HG03280 (cell line): ENCODE measurements around the gene IFT80.
"Not testable (repeated sequence)": the region's sequence is repeated elsewhere in the genome, so short reads cannot be mapped to it uniquely, and the experiment has no call there.

ENCODE experiments used
- ATAC-seq: cut with Tn5 transposase; IDR thresholded peaks from one replicate; pipeline ENCODE4 v1.9.1; 2021; ENCODE audit warnings: mild to moderate bottlenecking, moderate library complexity; ENCODE audit not compliant: unreplicated experiment

The IFT80 gene

DNA sequence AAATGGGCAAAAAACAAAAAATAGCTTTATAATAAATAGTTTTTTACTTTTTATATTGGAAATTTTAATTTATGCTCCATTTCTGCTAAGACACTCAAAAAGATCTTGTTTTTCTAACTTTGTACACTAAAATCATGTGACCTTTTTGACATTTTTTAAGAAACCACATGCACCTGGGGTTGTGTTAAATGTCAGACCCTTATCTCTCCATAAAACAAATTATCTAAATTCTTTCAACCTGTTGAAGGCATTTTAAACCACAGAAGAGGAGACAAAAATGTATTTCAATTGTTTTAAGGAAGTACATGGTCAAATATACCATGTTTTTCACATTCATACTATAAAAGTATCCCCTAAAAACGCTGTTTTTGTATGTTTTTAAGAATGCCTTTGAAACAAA lies 29.2 kb downstream of the IFT80 start:
- ATAC-seq: no peak

DNA sequence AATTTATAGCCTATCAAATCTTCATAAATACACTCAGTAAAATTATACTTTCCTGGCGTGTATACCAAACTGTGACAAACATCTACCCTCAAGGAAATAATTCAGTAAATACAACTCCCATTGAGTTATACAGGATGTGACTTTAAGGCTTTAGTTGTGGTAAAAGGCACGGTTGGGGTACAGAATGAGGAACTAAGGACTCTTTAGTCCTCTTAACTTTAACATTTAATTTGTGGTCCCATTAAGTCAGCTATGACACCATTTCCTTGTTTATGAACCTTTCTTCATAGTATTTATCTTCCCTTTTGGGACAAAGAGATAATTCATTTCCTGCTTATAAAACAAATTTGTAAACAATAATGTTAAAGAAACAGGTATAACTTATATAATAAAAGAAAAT lies 30.2 kb downstream of the IFT80 start:
- ATAC-seq: no peak

DNA sequence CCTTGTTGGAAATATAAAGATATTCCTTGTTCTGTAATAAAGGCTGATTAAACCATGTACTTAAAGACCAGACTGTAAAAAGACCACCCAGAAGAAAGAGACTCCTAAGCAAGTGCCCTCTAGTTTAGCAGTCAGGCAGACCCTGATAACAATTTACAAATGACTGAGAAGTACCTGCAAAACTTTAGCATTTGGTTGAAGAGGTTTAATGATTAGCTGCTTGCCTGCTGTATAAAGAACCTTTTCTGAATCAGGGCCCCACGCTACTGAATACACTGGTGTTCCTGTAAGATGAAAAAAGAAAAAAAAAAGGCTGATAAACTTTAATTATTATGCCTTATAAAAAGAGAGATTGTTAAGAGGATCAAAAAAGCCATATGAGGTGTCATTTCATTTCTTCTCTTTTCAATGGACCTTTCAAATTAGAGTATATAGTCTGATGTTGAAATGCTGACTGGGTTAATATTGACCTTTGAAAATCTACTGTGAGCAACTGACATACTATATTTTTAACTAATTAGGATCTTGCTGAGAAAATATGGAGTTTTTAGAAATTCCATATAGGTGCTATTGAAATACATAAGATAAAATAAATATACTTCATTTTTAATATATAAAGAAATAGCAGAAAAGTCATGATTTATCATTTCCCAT lies 33.0 kb downstream of the IFT80 start:
- ATAC-seq: no peak

DNA sequence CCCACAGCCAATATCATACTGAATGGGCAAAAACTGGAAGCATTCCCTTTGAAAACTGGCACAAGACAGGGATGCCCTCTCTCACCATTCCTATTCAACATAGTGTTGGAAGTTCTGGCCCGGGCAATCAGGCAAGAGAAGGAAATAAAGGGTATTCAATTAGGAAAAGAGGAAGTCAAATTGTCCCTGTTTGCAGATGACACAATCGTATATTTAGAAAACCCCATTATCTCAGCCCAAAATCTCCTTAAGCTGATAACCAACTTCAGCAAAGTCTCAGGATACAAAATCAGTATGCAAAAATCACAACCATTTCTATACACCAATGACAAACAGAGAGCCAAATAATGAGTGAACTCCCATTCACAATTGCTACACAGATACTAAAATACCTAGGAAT lies 36.1 kb downstream of the IFT80 start:
- ATAC-seq: not testable (repeated sequence)

- ATAC-seq: no peak
Observed at GRCh38 chr3:160355826-160356225, 43.2 kb downstream of the IFT80 start.

DNA sequence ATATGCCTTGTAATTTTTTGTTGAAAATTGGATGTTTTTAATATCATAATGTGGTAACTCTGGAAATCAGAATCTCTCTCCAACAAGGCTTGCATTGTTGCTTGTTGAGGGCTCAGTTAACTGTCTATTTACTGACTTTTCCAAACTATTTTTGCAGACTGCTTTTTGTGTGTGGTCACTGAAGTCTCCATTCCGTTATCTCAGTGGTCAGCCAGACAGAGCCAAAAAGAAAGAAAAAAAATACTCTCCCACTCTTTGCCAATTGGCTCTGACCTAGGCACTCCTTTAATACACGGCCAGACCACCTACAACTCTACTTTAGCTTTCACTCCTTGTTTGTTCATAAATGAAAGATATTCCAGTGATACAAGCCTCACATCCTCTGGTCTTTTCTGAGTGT lies 52.5 kb downstream of the IFT80 start:
- ATAC-seq: no peak

- no peak for ATAC-seq
Observed at GRCh38 chr3:160343132-160343531, 55.9 kb downstream of the IFT80 start.

- no peak for ATAC-seq
Observed at GRCh38 chr3:160340351-160340750, 58.7 kb downstream of the IFT80 start.

DNA sequence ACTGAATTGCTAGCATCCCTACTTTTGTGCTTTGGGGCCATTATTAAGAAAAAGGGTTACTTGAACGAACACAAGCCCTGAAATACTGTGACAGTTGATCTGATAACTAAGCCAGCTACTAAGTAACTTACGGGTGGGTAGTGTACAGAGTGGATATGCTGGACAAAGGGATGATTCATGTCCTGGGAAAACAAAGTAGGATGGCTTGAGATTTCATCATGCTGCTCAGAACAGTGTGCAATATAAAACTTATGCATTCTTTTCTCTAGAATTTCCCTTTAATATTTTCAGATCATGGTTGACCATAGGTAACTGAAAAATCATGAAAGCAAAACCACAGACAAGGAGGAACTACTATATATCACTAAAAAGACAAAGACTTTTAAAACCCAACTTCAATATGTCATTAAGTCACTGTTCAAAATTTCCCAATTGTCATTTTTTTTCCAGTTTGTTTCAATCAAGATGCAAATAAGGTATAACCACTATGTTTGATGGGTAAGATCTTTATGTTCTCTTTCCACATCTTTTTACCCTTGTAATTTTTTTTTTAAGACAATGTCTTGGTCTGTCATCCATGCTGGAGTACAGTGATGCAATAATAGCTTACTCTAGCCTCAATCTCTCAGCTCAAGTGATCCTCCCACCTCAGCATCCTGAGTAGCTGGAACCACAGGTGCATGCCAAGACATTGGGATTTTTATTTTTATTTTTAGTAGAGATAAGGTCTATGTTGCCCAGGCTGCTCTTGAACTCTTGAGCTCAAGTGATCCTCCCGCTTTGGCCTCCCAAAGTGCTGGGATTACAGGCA lies 67.7 kb downstream of the IFT80 start:
- ATAC-seq: no peak

GRCh38 chr3:160330690-160331089 lies 68.3 kb downstream of the IFT80 start:
- ATAC-seq: no peak

DNA sequence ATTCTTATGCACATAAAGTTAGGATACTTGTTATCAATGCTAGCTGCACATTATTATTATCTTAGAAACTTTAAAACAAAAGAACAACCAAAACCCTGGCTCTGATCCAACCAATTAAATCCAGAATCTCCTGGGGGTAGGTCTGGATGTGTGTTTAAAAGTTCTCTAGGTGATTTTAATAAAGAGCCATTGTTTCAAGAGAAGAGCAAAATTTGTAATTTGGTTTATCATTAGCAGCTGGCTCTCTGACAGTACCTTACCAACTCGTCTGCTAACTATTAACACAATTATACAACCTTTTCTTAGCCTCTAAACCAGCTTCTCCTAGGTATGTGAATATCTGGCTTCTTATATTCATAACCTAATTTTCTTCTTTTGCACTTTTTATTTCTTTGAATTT lies 68.9 kb downstream of the IFT80 start:
- no peak for ATAC-seq

DNA sequence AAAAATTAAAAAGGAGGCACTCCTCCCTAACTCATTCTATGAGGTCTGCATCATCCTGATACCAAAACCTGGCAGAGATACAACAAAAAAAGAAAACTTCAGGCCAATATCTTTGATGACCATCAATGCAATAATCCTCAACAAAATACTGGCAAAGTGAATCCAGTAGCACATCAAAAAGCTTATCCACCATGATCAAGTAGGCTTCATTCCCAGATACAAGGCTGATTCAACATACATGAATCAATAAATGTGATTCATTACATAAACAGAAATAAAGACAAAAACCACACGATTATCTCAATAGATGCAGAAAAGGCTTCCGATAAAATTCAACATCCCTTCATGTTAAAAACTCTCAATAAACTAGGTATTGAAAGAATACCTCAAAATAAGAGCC lies 72.7 kb downstream of the IFT80 start:
- not testable (repeated sequence) for ATAC-seq

DNA sequence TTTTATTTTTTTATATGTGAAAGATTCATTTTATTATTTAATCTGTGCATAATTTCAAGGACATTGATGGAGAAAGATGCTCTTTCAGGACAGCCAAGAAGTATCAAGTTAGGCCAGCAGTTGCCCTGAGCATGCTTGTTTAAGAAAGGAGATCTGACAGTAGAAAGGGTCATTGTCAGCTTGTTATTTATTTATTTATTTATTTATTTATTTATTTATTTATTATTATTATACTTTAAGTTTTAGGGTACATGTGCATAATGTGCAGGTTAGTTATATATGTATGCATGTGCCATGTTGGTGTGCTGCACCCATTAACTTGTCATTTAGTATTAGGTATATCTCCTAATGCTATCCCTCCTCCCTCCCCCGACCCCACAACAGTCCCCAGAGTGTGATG lies 77.2 kb downstream of the IFT80 start:
- ATAC-seq: not testable (repeated sequence)

- no peak for ATAC-seq
Observed at GRCh38 chr3:160319322-160319721, 79.7 kb downstream of the IFT80 start.

GRCh38 chr3:160314995-160315394 lies 84.0 kb downstream of the IFT80 start:
- no peak for ATAC-seq

- no peak for ATAC-seq
Observed at GRCh38 chr3:160312014-160312624, 86.9 kb downstream of the IFT80 start.

GRCh38 chr3:160302806-160303205 lies 96.2 kb downstream of the IFT80 start:
- ATAC-seq: no peak

- no peak for ATAC-seq
Observed at GRCh38 chr3:160296591-160296990, 102.4 kb downstream of the IFT80 start.

DNA sequence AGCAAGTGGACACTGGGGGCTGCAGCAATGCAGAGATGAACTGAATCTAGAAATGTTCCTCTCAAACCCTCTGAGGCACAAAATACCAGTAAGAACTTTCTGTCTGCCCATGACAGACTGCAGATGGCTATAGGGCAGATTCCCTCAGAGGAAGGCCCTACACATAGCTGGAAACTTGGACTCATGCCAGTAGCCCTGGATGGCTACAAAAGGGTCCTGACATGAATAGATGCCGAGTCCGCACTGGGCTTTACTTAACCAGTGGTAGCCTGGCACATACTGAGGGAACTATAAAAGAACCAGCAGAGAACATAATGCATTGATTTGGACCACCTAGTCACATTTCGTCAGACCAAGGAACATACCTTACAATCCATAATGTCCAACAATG lies 107.1 kb downstream of the IFT80 start:
- ATAC-seq: no peak

- no peak for ATAC-seq
Observed at GRCh38 chr3:160291290-160291908, 107.6 kb downstream of the IFT80 start.

GRCh38 chr3:160287666-160288065 lies 111.4 kb downstream of the IFT80 start:
- ATAC-seq: no peak

DNA sequence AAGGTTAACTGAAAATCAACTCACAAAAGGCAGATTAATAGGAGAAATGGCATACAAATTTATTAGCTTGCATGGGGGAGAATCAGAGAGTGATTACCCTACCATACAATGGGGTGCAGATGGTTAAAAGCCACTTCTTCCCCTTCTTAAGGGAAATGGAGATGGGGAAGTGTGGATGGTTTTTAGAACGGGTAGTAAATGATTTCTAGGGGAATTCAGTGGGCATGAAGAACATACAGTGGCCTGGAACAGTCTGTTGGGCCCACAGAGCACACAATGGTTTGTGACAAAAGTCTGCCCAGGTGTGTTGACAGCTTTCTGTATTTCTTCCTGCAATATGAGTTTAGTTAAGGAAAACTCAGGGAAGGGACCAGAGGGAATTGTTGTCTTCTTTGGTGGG lies 112.8 kb downstream of the IFT80 start:
- no peak for ATAC-seq
